GM21786 (cell line): Measurements from ENCODE around the gene ASAP2.

Source experiments
- ATAC-seq: cut with Tn5 transposase; IDR thresholded peaks from one replicate; pipeline ENCODE4 v1.9.1; 2021; ENCODE audit not compliant: unreplicated experiment

Gene ASAP2

DNA sequence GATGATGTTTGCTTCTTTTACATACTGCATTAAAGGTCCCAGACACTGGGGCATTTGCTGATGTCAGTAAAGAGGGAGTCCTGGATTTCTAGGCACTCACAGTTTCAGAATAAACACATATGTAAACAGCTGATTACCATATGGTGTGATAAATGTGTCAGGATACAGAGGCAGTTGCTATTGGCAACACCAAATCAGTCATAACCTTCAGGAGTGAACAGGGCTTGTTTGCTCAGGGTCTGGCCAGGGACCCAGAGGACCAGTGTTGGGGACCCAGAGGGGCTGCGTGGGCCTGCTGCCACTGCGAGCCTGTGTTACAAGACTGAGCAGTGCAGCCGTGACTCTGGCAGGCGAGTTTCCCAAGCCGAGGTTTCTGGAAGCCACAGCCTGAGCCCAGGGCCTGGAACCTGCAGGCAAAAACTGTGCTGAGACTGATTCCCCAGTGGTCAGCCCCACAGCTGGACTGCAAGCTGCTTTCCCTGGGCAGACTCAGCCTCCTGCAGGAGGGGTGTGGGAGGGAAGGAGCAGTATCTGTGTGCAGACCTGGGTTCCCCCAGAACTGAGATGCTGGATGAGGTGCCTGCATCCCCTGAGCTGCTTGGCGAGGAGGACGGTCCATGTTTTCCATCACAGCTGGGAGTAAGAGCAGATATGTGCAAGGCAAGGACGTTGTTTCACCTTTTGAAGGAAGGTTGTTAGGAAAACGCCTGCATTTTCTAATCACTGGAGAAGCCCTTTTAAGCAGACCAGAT lies 23.6 kb downstream of the ASAP2 start:
- no peak for ATAC-seq

DNA sequence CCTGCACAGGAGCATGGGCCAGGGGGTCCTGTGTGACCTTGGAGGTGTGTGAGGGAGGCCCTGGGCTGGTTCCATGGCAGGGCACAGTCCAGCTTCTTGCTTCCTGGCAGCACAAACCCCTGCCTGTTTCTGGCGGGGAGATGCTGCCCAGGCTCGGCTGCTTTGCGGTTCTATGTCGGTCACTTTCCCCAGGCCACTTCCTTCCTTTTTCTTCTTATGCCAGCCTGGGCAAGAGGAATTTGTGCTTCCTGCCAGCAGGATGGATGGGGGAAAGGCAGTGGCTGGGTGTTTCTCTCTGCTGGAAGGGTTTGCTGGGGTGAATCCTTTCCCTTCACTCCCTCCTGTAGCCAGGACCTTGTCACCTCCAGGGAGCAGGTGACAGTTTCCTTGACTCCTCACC lies 24.3 kb downstream of the ASAP2 start:
- no peak for ATAC-seq

- no peak for ATAC-seq
Measured at GRCh38 chr2:9231291-9232165, 24.9 kb downstream of the ASAP2 start.

DNA sequence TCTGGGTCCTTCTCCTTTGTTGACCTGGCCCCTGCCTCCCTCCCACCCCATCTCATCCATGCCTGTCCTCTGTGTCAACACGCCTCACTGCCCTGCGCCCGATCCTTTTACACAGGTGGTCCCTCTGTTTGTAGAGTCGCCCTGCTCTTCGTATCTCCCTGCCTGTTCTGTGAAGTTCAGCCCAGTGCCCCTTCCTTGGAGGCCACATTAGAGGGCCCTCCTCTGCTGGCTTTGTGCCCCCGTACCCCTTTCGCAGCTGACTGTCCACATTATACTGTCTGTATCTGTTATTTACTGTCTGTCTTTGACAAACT lies 25.5 kb downstream of the ASAP2 start:
- ATAC-seq = no peak

- ATAC-seq = no peak
Measured at GRCh38 chr2:9232886-9233285, 26.3 kb downstream of the ASAP2 start.

GRCh38 chr2:9234680-9235146 lies 28.1 kb downstream of the ASAP2 start:
- no peak for ATAC-seq

- no peak for ATAC-seq
Measured at GRCh38 chr2:9235147-9236044, 28.8 kb downstream of the ASAP2 start.

DNA sequence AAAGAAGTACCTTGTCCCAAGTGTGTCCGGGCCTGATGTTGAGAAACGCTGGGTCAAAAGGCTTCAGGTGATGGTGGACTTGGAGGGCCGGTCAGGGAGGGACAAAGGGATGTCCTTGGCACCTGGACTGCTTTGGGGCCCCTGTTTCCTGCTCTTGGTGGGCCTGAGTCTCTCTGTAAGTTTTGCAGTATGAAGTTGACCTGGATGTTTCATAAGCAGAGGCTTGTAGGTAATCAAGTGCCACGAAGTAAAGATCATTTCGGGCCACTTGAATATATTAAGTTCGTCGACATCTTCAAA lies 29.4 kb downstream of the ASAP2 start:
- ATAC-seq = no peak

DNA sequence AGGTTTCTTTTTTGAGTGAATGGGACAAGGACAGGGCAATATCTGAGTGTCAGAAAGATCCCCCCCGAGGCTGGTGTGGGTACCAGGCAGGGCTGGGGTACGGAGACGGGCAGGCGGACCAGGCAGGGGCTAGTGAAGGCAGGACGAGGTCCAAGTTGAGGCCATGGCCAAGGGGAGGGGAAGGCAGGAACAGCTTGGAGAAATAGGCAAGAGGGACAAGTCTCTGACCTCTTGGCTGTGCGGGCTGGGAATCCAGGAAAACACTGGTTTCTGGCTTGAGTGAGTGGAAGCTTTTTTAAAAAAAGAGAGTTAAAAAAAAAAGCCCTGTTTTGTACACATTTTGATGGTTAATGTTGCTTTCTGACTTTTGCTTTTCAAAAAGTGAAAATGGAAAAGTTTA lies 30.3 kb downstream of the ASAP2 start:
- no peak for ATAC-seq

DNA sequence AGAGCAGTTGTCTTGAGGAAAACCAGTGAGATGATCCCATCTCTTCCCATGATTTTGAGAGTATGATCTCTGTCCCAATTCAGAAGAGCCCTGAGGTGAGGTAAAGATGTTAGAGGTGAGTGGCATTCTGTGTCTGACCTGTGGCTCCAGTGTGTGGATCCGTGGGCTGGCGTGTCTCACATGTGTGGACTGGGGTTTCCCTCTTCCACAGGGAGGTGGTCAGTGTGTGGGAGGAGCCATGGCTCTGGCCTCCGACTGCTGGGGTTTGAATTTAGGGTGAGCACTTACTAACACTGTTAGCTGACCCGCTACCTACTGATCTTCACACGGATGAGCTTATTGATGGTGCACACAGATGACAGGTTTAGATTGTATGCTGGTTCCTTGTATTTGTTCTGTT lies 31.2 kb downstream of the ASAP2 start:
- ATAC-seq = no peak

- ATAC-seq = no peak
Measured at GRCh38 chr2:9238591-9239326, 32.1 kb downstream of the ASAP2 start.

DNA sequence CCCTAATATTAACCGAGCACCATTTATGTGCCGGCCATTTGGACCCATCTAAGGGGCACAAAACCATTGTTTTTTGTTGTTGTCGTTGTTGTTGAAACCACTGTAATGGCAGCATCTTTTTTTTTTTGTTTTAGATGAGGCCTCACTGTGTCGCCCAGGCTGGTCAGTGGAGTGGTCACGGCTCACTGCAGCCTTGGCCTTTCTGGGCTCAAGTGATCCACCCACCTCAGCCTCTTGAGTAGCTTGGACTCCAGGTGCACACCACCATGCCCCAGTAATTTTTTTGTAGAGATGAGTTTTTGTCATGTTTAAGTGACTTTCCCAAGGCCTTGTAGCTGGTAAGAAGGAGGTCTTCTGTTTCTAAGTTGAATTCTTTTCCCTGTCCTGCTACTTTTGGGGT lies 33.0 kb downstream of the ASAP2 start:
- no peak for ATAC-seq

DNA sequence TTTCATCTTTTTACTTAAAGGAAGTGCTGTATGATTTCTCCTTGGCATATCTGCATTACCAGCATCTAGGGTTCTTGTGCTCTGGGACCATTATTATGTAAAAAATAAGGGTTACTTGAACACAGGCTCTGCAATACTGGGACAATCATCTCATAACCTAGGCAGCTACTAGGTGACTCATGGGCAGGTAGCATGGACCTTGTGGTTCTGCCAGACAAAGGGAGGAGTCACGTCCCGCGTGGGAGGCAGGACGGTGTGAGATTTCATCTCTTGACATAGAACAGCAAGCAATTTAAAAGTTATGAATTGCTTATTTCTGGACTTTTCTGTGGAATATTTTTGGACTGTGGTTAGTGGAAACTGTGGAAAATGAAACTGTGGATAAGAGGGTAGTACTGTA lies 34.1 kb downstream of the ASAP2 start:
- no peak for ATAC-seq

DNA sequence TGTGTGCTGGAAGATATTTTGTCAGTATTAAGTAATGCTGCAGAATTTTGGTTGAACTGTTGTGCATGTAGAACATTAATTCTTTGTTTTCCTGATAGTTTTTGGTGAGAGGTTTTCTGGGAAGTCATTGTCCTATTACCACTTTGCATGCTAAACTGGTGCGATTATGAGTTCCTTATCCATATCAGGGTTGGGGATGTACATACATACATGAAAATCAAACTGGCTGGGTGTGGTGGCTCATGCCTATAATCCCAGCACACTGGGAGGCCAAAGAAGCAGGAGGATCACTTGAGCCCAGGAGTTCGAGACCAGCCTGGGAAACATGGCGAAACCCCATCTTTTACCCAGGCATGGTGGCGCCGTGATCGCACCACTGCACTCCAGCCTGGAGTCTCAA lies 34.6 kb downstream of the ASAP2 start:
- no peak for ATAC-seq

DNA sequence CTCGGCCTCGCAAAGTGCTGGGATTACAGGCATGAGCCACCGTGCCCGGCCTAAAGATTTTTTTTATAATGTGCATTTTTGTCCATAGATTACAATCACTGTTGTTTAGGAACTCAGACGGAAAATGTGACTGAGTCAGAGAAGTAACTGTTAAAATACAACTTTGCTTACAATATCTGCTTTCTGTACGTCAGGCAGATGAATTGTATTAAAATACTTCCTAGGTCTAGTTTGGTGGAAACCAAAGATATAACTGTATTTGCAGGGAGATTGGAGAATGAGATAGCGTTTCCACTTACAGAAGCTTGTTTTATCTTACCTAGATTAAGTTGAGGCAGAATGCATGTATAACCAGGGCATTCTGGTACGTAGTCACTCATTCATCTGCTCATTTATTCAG lies 36.7 kb downstream of the ASAP2 start:
- no peak for ATAC-seq

GRCh38 chr2:9244985-9245544 lies 38.5 kb downstream of the ASAP2 start:
- ATAC-seq = no peak

- ATAC-seq = no peak
Measured at GRCh38 chr2:9247177-9247576, 40.6 kb downstream of the ASAP2 start.

DNA sequence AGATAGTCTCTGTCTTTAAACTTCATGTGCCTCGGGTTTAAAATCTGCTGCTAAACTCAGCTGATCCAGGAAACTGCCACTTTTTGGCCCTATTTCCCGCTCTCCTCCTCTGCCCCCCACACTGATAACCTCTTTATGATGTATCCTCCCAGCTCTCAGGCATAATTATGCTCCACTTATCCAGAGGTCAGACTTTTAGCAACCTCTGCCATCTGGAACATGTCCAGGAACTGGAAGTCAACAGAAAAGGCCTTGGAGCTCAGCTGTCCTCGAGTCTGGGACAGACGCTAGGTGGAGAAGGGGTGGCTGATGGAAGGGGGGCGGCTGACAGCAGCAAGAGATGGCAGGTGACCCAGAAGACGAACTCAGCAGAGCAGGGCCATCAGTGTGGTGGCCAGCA lies 41.2 kb downstream of the ASAP2 start:
- ATAC-seq = no peak

- no peak for ATAC-seq
Measured at GRCh38 chr2:9248363-9248762, 41.8 kb downstream of the ASAP2 start.

GRCh38 chr2:9249020-9249800 lies 42.6 kb downstream of the ASAP2 start:
- no peak for ATAC-seq
